K562 (cell line): ENCODE measurements around the gene TANC1. TPM values are rescaled to one million over a fixed set of nuclear protein-coding genes. Genes with fewer than 3 reads are reported as not detected.
A peak's percentile ranks its signal among the peaks of the same experiment; 100 is the strongest.

Experiments used
- ATAC-seq: fragments of 200-7000 bp; cut with Tn5 transposase; 3 replicates; pipeline ENCODE4 v1.9.1; 2020; ENCODE audit warnings: moderate library complexity
- BruUV-seq: library from RNA; stranded (reverse); fragments of 400-500 nt; replicated peaks from 2 replicates; lab custom pipeline; 2021; lab: Mats Ljungman, UMichigan
- CTCF ChIA-PET: fragments of 300-600 bp; formaldehyde crosslinking; extraction: SDS; loops from one replicate; lab custom pipeline; 2021; ENCODE audit warnings: low intra/inter-chr PET ratio; lab: Yijun Ruan, JAX
- POLR2A ChIA-PET: fragments of 300-600, 350-650 bp; sonication (Branson Sonifier 250); formaldehyde crosslinking; extraction: SDS; loops from one replicate; lab custom pipeline; 2021; ENCODE audit warnings: antibody characterized with exemption, inconsistent platforms; lab: Yijun Ruan, JAX
- DNase-seq, 4 experiments: peaks; one replicate each; pipeline versions ENCODE4 v3.0.0 to v3.0.0-alpha.2; 2011 to 2018; ENCODE audit warnings: low spot score in 3 of 4, mixed read lengths in 3 of 4; ENCODE audit errors: extremely low read depth in 1 of 4
- FAIRE-seq: peaks from 2 replicates; lab custom pipeline; 2011; peaks lifted over from hg19 to GRCh38; lab: Jason Lieb, UNC
- H2AFZ ChIP-seq: 2 replicates; pipeline ENCODE4 v1.6.0; 2011; ENCODE audit warnings: low read depth, low read length, control low read depth, inconsistent platforms
- H3K27ac ChIP-seq: fragments of 200-600 bp; 3 replicates; pipeline ENCODE4 v1.8.0; 2011; ENCODE audit warnings: low read depth, mild to moderate bottlenecking, control low read depth, inconsistent platforms, low read length, moderate library complexity, mixed read lengths; ENCODE audit errors: extremely low read depth
- H3K27me3 ChIP-seq, 2 experiments: fragments of 300-600 bp in 1 of 2; 2 replicates in 1 of 2; 3 replicates in 1 of 2; pipeline versions ENCODE4 v1.6.0 to v1.8.0; 2011; ENCODE audit warnings: inconsistent platforms in 2 of 2, low read length in 2 of 2, mild to moderate bottlenecking in 1 of 2, mixed read lengths in 1 of 2, moderate library complexity in 1 of 2; ENCODE audit not compliant: control insufficient read depth in 2 of 2, insufficient read depth in 2 of 2
- H3K36me3 ChIP-seq: fragments of 300-600 bp; 3 replicates; pipeline ENCODE4 v1.8.0; 2011; ENCODE audit warnings: mild to moderate bottlenecking, low read length, inconsistent platforms; ENCODE audit not compliant: control insufficient read depth, insufficient read depth
- H3K4me1 ChIP-seq, 2 experiments: fragments of 200-600 bp in 1 of 2; replicated peaks in 1 of 2; 2 replicates in 1 of 2; 3 replicates in 1 of 2; pipeline versions ENCODE4 v1.5.1 to v1.8.0; 2011; ENCODE audit warnings: inconsistent platforms in 2 of 2, low read length in 2 of 2, mild to moderate bottlenecking in 1 of 2, mixed read lengths in 1 of 2, moderate library complexity in 1 of 2; ENCODE audit not compliant: control insufficient read depth in 2 of 2, insufficient read depth in 2 of 2
- H3K4me2 ChIP-seq: 2 replicates; pipeline ENCODE4 v1.6.1; 2011; ENCODE audit warnings: low read length, control low read depth, inconsistent platforms, mixed read lengths; ENCODE audit not compliant: insufficient read depth
- H3K4me3 ChIP-seq: fragments of 200-600 bp; sonication (generic), shearing (Covaris generic); 2 replicates; pipeline ENCODE4 v1.5.1; 2016; ENCODE audit warnings: control low read depth, inconsistent platforms
- H3K79me2 ChIP-seq: fragments of 200-600 bp; 3 replicates; pipeline ENCODE4 v1.8.0; 2011; ENCODE audit warnings: low read length, inconsistent platforms; ENCODE audit not compliant: control insufficient read depth, insufficient read depth
- H3K9ac ChIP-seq, 2 experiments: 2 replicates each; pipeline versions ENCODE4 v1.6.0 to v1.6.1; 2011; ENCODE audit warnings: low read depth in 2 of 2, low read length in 2 of 2, control low read depth in 1 of 2, inconsistent platforms in 1 of 2, mild to moderate bottlenecking in 1 of 2, mixed read lengths in 1 of 2; ENCODE audit not compliant: insufficient read depth in 1 of 2
- H3K9me1 ChIP-seq: one replicate; pipeline ENCODE4 v1.6.0; 2011; ENCODE audit warnings: inconsistent platforms, mild to moderate bottlenecking, low read length, moderate library complexity; ENCODE audit not compliant: control insufficient read depth, insufficient read depth
- H3K9me3 ChIP-seq: replicated peaks from 2 replicates; pipeline ENCODE4 v1.5.1; 2011; ENCODE audit warnings: low read depth, low read length, inconsistent platforms; ENCODE audit not compliant: control insufficient read depth, insufficient read depth
- H4K20me1 ChIP-seq: replicated peaks from 2 replicates; pipeline ENCODE4 v1.6.1; 2011; ENCODE audit warnings: low read length, inconsistent platforms, mixed read lengths; ENCODE audit not compliant: control insufficient read depth, insufficient read depth
- CBX2 ChIP-seq: fragments of 200-600 bp; sonication (generic); IDR thresholded peaks from one replicate; pipeline ENCODE4 v1.6.1; 2012; ENCODE audit warnings: mild to moderate bottlenecking, low read length, inconsistent platforms; ENCODE audit not compliant: insufficient read depth, poor library complexity, severe bottlenecking
- EZH2 ChIP-seq: IDR thresholded peaks from 2 replicates; pipeline ENCODE4 v1.6.1; 2012; ENCODE audit warnings: low read depth, mild to moderate bottlenecking, inconsistent platforms, low read length, borderline replicate concordance
- HDAC6 ChIP-seq: IDR thresholded peaks from 2 replicates; pipeline ENCODE4 v1.6.1; 2012; ENCODE audit warnings: low read depth, mild to moderate bottlenecking, control low read depth, inconsistent platforms, low read length, moderate library complexity
- HSF4 ChIP-seq: fragments of 250-450 bp; sonication (Bioruptor Pico); IDR thresholded peaks from 2 replicates; pipeline ENCODE4 v2.1.2; 2022; ENCODE audit warnings: mild to moderate bottlenecking, moderate library complexity, borderline replicate concordance
- MAFK ChIP-seq: IDR thresholded peaks from 2 replicates; pipeline ENCODE4 v1.6.1; 2011; ENCODE audit warnings: low read length, improper control_type of control experiment
- TAF9B ChIP-seq: fragments of 450-650 bp; IDR thresholded peaks from 2 replicates; pipeline ENCODE4 v1.6.1; 2018; ENCODE audit warnings: mild to moderate bottlenecking; ENCODE audit not compliant: partially characterized antibody
- ZNF143 ChIP-seq: sonication (generic); formaldehyde crosslinking; IDR thresholded peaks from 2 replicates; pipeline ENCODE4 v1.9.0; 2022; ENCODE audit warnings: mild to moderate bottlenecking, missing genetic modification reagents
- ZNF408 ChIP-seq: fragments of 250-450 bp; sonication (Bioruptor Pico); IDR thresholded peaks from 2 replicates; pipeline ENCODE4 v1.4.0; 2020; ENCODE audit warnings: low read depth, mild to moderate bottlenecking, moderate library complexity
- WGBS: fragments of 100-300 bp; shearing (Covaris generic); methylation state at CpG from one replicate; pipeline ENCODE4 v1.1.6; 2016; ENCODE audit warnings: low coverage, mixed read lengths; ENCODE audit not compliant: insufficient coverage; ENCODE audit errors: missing lambda C conversion rate; 5-methylcytosine and 5-hydroxymethylcytosine counted together
- in situ Hi-C: fragments of 300-500 bp; cut with MboI; formaldehyde crosslinking; loops from 4 replicates; pipeline ENCODE4 v1.15.0; 2018; ENCODE audit warnings: inconsistent platforms, mixed read lengths
- intact Hi-C: fragments of 100-400 bp; cut with micrococcal nuclease; formaldehyde crosslinking; loops from 2 replicates; pipeline ENCODE4 v1.14.2; 2022
- polyA plus RNA-seq, 8 experiments: library from polyadenylated mRNA; depleted of rRNA in 4 of 8; stranded (reverse) in 5 of 8; unstranded in 3 of 8; fragments of >200 nt; fragmentation: Nextera tagmentation in 2 of 8; fragmentation: Illumina TruSeq in 1 of 8; extraction: Ambion mirVana in 2 of 8; extraction: Trizol in 1 of 8; gene quantifications; 2 replicates each; pipeline versions ENCODE4 v1.2.1 to v1.2.3, GENCODE V29; 2011 to 2014; ENCODE audit warnings: inconsistent platforms in 1 of 8, missing spikeins in 1 of 8
- total RNA-seq, 7 experiments: library from RNA; depleted of rRNA in 6 of 7; stranded (reverse); fragments of >200 nt in 6 of 7; fragmentation: Illumina TruSeq in 2 of 7; extraction: Trizol in 2 of 7; gene quantifications; 2 replicates each; pipeline versions ENCODE4 v1.2.1 to v1.2.3, GENCODE V29; 2011 to 2021; ENCODE audit warnings: low replicate concordance in 1 of 7

Gene TANC1
- total and polyA plus RNA-seq, 9 of the 15 experiments (the other 6 are each of a cell fraction or from before 2014, with no cell fraction given) = under 0.01 to 0.20 (median 0.07) TPM; not detected in 1

GRCh38 chr2:158967731-158968395, 577 bp upstream of the TANC1 start:
- CTCF ChIA-PET = no interaction called here
- no peaks in the 10 kb centered on the region for H3K9me1 ChIP-seq
- H4K20me1 ChIP-seq = no peaks in the 10 kb centered on the region
- TF ChIP-seq CBX2 (peak; percentile 20), ZNF143 (no peak), TAF9B (no peak), HDAC6 (no peak), HSF4 (CRISPR knock-in tag) (no peak), ZNF408 (no peak), MAFK (no peak), EZH2 (0 out of 2 replicates have a peak, but pooled peaks have one; percentile 27)
- TF ChIP-seq, all 486 proteins: peak for 2
- POLR2A ChIA-PET = interaction anchor here (0.6 to 1.6 kb wide), 3 partner anchors 10 to 122 kb away, joined by 3 to 5 read pairs (median 4); no protein-coding TSS in a partner anchor
- WGBS = 24% methylated on average over 30 of the region's 31 CpGs
- peaks cover 0 to 16% of the 10 kb centered on the region in 2 experiments; a peak in 2 of 5 replicates for H3K4me1 ChIP-seq
- H3K4me3 ChIP-seq = no peak overlapping the region
- no peak for DNase-seq
- in situ Hi-C loops (no loop called here), intact Hi-C loops (no loop called here)
- no TSS peak for BruUV-seq
- no peak overlapping the region for H3K4me2 ChIP-seq
- H3K27me3 ChIP-seq = peaks cover 25 to 31% of the 10 kb centered on the region in 2 experiments; a peak in 4 of 5 replicates
- H2AFZ ChIP-seq = no peak overlapping the region
- FAIRE-seq = no peak
- 0 out of 3 replicates have a peak, but pooled peaks have one; percentile 29 for ATAC-seq
- no peaks in the 10 kb centered on the region for H3K9me3 ChIP-seq
- H3K9ac ChIP-seq = no peak overlapping the region
- H3K79me2 ChIP-seq = no peaks in the 10 kb centered on the region
- H3K27ac ChIP-seq = no peak overlapping the region
- no peaks in the 10 kb centered on the region for H3K36me3 ChIP-seq
